Activated T-cell treated with anti-CD3 and anti-CD28 coated beads, Interleukin-2, amount 50 U/mL, for 72 hours (primary cell): ENCODE results near the gene PLOD3. TPM values are rescaled to one million over a fixed set of nuclear protein-coding genes. Genes with fewer than 3 reads are reported as not detected.
"Not testable (repeated sequence)": the region's sequence is repeated elsewhere in the genome, so short reads cannot be mapped to it uniquely, and the experiment has no call there.

Source experiments
- ATAC-seq, 2 donors: fragments of 150-1000 bp; cut with Tn5 transposase; replicated peaks in 1 of 2; 2 replicates each; pipeline ENCODE4 v1.10.0; 2021; ENCODE audit warnings: moderate library complexity in 2 of 2, mild to moderate bottlenecking in 1 of 2
- DNase-seq, 2 donors: peaks; one replicate each; pipeline ENCODE4 v3.0.0; 2021 to 2022; ENCODE audit warnings: mixed read lengths in 1 of 2
- H3K27ac Mint-ChIP-seq: one replicate; pipeline ENCODE4 v1.8.0; 2022; ENCODE audit warnings: mild to moderate bottlenecking, moderate library complexity, mixed read lengths
- H3K27me3 Mint-ChIP-seq: one replicate; pipeline ENCODE4 v1.8.0; 2022; ENCODE audit warnings: low read depth, mixed read lengths
- H3K36me3 Mint-ChIP-seq, 2 donors: one replicate each; pipeline ENCODE4 v1.8.0; 2022; ENCODE audit warnings: mixed read lengths in 2 of 2, mild to moderate bottlenecking in 1 of 2; ENCODE audit not compliant: insufficient read depth in 2 of 2
- H3K4me1 Mint-ChIP-seq: one replicate; pipeline ENCODE4 v1.8.0; 2022; ENCODE audit warnings: low read depth, mixed read lengths
- H3K4me3 Mint-ChIP-seq, 2 donors: one replicate each; pipeline ENCODE4 v1.8.0; 2022; ENCODE audit warnings: mild to moderate bottlenecking in 2 of 2, mixed read lengths in 2 of 2, moderate library complexity in 2 of 2
- H3K9me3 Mint-ChIP-seq, 2 donors: one replicate each; pipeline ENCODE4 v1.8.0; 2022; ENCODE audit warnings: mixed read lengths in 2 of 2
- total RNA-seq, 2 donors: library from RNA; stranded (reverse); gene quantifications; one replicate each; pipeline ENCODE4 v1.2.3, GENCODE V29; 2022

The PLOD3 gene
- total RNA-seq, 2 donors from 2014 or later = 28.8 to 34.4 TPM

DNA sequence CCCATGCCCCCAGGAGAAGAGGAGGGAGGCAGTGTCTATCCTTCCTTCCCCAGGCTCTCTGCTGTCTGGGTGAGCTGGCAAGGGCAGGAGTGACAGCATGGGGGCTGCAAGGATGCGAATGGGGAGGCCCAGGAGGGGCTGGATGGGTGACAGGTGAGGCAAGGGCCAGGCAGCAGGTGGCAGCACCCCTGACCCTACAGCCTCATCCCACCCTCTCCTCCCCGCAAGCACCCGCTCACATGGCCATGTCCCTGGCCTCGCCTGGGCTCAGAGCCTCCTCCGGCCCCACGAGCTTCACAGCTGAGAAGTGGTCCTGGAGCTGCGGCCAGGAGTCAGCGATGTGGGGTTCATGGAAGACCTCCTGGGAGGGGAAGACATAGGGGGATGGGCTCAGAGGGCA is 5.4 kb downstream of the PLOD3 start:
- ATAC-seq (no peak), DNase-seq (no peak)
- Mint-ChIP-seq H3K27ac (no peak overlapping the region), H3K27me3 (no peaks in the 10 kb centered on the region), H3K9me3 (no peaks in the 10 kb centered on the region), H3K36me3 (peaks cover 0 to 2% of the 10 kb centered on the region in 2 donors), H3K4me3 (no peak overlapping the region), H3K4me1 (peaks cover 16% of the 10 kb centered on the region)

DNA sequence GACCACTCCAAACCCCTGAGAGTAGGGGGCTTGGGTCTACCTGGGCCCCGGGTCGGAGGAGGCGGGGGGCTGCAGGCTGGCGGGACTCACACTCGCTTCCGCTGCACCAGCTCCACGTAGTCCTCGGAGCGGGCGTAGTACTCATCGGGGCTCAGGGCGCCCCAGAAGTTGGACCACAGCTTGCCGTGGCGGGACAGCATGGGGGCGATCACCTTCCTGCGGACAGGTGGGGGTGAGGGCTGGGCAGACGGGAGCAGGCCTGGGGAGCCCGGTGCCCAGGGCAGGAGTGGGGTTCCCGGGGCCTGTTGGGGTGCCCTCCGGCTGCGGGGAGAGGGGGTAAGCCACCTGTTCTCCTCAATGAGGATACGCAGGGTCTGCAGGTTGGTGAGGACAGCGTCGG is 5.9 kb downstream of the PLOD3 start:
- Mint-ChIP-seq H3K36me3 (peaks cover 0 to 2% of the 10 kb centered on the region in 2 donors), H3K27me3 (no peaks in the 10 kb centered on the region), H3K4me1 (peaks cover 11% of the 10 kb centered on the region), H3K4me3 (no peak overlapping the region), H3K27ac (no peak overlapping the region), H3K9me3 (no peaks in the 10 kb centered on the region)
- no peak for DNase-seq
- ATAC-seq = no peak

- Mint-ChIP-seq H3K27ac (no peak overlapping the region), H3K4me1 (no peaks in the 10 kb centered on the region)
These were observed 7.2 kb downstream of the PLOD3 start for GRCh38 chr7:101210143-101210542.

GRCh38 chr7:101208794-101209193 is 8.6 kb downstream of the PLOD3 start:
- peaks cover 0 to 2% of the 10 kb centered on the region in 2 donors for H3K36me3 Mint-ChIP-seq
- no peak overlapping the region for H3K27ac Mint-ChIP-seq
- no peak overlapping the region for H3K4me3 Mint-ChIP-seq

More at GRCh38 chr7:101210143-101210542, 7.2 kb downstream of the PLOD3 start:
- H3K27me3 Mint-ChIP-seq = no peaks in the 10 kb centered on the region
- no peak overlapping the region for H3K4me3 Mint-ChIP-seq
- H3K36me3 Mint-ChIP-seq = peaks cover 0 to 2% of the 10 kb centered on the region in 2 donors
- ATAC-seq = no peak
- no peak for DNase-seq
- H3K9me3 Mint-ChIP-seq = no peaks in the 10 kb centered on the region

DNA sequence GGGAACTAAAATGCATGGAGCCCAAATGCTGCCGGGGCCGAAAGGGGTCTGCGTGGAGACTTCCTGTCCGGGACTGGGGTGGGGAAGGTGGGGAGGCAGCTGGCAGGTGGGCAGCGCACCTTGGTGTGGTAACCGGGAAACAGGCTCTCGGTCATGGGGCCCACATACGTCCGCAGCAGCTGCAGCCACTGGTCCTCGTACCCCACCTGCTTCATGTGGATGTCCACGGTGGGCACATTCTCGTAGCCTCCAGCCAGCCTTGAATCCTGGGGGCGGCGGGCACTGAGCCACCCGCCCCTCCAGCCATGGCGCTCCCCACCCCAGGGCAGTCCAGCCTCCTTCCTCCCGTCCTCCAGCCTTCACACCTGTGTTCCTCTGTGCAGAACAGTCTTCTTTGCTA is 9.9 kb downstream of the PLOD3 start:
- ATAC-seq (no peak), DNase-seq (no peak)
- Mint-ChIP-seq H3K4me3 (no peak overlapping the region), H3K27ac (no peak overlapping the region), H3K27me3 (peaks cover 17% of the 10 kb centered on the region), H3K4me1 (peaks cover 8% of the 10 kb centered on the region), H3K9me3 (no peaks in the 10 kb centered on the region), H3K36me3 (peaks cover 0 to 2% of the 10 kb centered on the region in 2 donors)

More at GRCh38 chr7:101208794-101209193, 8.6 kb downstream of the PLOD3 start:
- peaks cover 6% of the 10 kb centered on the region for H3K4me1 Mint-ChIP-seq
- no peak for ATAC-seq
- H3K27me3 Mint-ChIP-seq = peaks cover 6% of the 10 kb centered on the region
- DNase-seq = no peak
- no peaks in the 10 kb centered on the region for H3K9me3 Mint-ChIP-seq

DNA sequence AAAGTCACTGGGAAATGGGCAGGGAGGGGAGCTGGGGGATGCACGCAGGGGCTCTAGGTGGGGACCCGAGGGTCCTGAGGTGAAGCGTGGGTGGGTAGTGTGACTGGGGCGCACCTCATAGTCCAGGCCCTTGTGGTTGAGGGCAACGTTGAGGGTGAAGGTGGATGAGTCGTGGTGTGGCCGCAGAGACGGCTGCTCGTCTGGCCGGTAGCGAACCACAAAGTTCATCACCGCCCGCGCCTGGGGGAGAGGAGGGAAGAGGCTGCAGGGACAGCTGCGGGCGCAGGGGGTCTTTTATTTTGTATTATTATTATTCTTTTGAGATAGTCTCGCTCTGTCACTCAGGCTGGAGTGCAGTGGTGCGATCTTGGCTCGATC is 10.7 kb downstream of the PLOD3 start:
- H3K4me1 Mint-ChIP-seq = peaks cover 8% of the 10 kb centered on the region
- no peak for DNase-seq
- no peaks in the 10 kb centered on the region for H3K9me3 Mint-ChIP-seq
- H3K27me3 Mint-ChIP-seq = peaks cover 20% of the 10 kb centered on the region
- no peak overlapping the region for H3K4me3 Mint-ChIP-seq
- no peak overlapping the region for H3K27ac Mint-ChIP-seq
- H3K36me3 Mint-ChIP-seq = peaks cover 0 to 2% of the 10 kb centered on the region in 2 donors
- ATAC-seq = no peak

GRCh38 chr7:101205901-101206664 is 11.3 kb downstream of the PLOD3 start:
- H3K36me3 Mint-ChIP-seq = peaks cover 0 to 2% of the 10 kb centered on the region in 2 donors
- peaks cover 8% of the 10 kb centered on the region for H3K4me1 Mint-ChIP-seq
- H3K4me3 Mint-ChIP-seq = no peak overlapping the region
- no peaks in the 10 kb centered on the region for H3K9me3 Mint-ChIP-seq
- no peak for ATAC-seq
- H3K27me3 Mint-ChIP-seq = peaks cover 26% of the 10 kb centered on the region
- no peak overlapping the region for H3K27ac Mint-ChIP-seq
- DNase-seq = no peak

DNA sequence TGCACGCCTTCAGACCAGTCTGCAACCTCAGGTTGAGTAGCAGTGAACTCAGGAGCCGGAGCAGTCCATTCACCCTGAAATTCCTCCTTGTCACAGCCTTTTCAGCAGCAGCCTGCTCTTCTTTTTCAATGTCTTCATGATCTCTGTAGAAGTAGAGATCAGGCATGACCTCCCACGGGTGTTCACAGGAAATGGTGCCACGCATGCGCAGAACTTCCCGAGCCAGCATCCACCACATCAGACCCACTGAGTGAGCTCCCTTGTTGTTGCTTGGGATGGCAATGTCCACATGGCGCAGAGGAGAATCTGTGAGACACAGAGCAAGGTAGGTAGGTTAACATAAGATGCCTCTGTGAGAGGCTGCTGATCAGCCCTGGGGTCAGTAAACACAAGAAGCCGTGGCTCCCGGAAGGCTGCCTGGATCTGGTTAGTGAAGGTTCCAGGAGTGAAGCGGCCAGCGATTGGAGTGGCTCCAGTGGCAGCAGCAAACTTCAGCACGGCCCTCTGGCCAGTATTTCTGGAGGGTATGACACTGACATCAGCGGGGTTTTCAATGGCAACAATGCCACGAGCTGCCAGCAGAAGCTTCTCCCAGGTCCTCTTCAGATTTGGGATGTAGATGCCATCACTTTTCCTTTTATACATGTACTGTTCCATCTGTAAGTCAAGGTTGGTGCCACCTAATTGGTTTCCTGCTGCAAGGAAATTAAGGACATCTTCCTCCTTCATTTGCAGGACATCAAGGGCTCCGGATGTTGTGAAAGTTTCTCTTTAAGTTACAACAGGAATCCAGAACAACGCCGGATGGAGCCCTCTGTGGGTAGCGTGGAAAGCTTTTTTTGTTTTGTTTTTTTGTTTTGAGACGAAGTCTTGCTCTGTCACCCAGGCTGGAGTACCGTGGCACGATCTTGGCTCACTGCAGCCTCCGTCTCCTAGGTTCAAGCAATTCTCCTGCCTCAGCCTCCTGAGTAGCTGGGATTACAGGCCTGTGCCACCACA is 13.3 kb downstream of the PLOD3 start:
- Mint-ChIP-seq H3K4me1 (peaks cover 13% of the 10 kb centered on the region), H3K27me3 (peaks cover 39% of the 10 kb centered on the region), H3K4me3 (peak overlapping the region; percentile 44 to 52), H3K27ac (peak overlapping the region; percentile 22)
- peak in 1 of 2 donors; percentile 38 for ATAC-seq
- not testable (repeated sequence) for DNase-seq, H3K36me3 Mint-ChIP-seq, H3K9me3 Mint-ChIP-seq

GRCh38 chr7:101202603-101202918 is 14.8 kb downstream of the PLOD3 start:
- no peak for ATAC-seq
- Mint-ChIP-seq H3K4me1 (peaks cover 13% of the 10 kb centered on the region), H3K27me3 (peaks cover 39% of the 10 kb centered on the region), H3K4me3 (peak overlapping the region in 1 of 2 donors; percentile 15), H3K9me3 (no peaks in the 10 kb centered on the region), H3K27ac (no peak overlapping the region), H3K36me3 (no peaks in the 10 kb centered on the region)
- no peak for DNase-seq

DNA sequence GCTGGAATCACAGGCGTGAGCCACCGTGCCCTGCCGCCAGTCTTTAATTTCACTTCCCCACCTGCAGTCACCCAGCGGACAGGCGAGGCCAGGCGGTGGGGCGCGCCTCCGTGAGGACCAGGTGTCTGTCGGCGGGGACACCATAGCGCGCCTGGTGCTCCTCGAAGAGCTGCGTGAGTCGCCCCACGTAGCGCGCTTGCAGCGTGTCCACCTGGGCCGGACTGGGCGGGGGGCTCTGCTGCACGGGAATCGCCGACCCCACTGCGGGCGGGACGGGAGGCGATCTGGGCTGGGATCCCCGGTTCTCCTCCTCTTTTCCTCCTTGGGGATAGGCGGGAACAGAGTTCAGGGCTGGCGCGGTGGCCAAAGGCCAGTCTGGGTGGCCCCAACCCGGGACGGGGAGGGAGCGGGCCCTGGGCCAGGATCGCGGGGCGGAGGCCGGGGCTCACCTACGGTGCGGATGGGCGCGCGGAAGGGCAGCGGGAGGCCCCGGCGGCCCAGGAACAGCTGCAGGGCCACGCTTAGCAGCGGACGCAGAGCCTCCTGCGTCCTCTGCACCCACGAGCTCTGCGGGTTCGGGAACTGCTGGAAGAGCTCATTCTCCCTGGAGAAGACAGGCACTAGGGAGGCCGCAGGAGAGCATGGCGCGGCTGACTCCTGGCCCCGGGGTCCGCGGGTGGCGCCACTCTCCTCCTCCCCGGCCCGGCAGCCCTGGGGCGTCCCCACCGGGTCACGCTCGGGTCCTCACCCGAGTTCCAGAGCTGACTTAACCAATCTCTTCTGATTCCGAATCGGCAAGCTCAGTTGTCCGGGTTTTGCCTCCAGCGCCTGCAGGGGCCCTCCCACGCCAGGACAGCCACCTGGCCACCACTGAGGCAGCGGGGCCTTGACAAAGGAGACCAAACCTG is 15.4 kb downstream of the PLOD3 start:
- peaks cover 13% of the 10 kb centered on the region for H3K4me1 Mint-ChIP-seq
- no peaks in the 10 kb centered on the region for H3K9me3 Mint-ChIP-seq
- H3K36me3 Mint-ChIP-seq = no peaks in the 10 kb centered on the region
- DNase-seq = no peak
- no peak for ATAC-seq
- H3K4me3 Mint-ChIP-seq = peak overlapping the region in 1 of 2 donors; percentile 40
- H3K27me3 Mint-ChIP-seq = peaks cover 39% of the 10 kb centered on the region
- H3K27ac Mint-ChIP-seq = no peak overlapping the region

DNA sequence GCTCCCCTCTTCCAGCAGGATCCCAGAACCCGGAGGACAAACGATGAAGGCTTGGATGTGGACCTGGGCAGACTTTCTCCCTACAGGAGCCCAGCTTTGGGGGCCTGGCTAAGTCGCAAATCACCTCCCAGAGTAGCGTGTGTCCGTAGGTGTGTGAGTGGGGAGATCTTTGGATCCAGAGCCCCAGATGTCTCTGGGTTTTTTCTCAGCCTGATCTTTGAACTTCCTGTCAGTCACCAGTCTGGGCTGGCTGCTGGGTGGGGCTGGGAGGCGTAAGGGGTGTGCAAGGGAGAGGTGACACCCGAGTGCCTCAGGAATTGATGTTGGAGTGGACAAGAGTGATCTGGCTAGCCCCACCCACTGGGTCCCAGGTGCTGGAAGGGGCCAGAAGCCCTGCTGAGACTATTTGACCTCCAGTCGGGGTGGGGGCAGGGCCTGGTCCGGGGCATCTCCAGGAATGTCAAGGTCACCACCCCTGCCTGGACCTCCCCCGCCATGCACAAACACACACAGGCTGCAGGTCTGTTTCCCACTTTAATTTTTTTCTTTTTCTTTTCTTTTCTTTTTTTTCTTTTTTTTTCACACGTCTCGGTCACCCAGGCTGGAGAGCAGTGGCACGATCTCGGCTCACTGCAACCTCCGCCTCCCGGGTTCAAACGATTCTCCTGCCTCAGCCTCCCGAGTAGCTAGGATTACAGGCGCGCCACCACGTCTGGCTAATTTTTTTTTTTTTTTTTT is 16.4 kb downstream of the PLOD3 start, which contains the start of gene MOGAT3:
MOGAT3 (minus strand) TSS at position 175 of the 738 bp plus-strand sequence. CDS start 182 bp downstream, outside the sequence.
- Mint-ChIP-seq H3K27ac (no peak within 1 kb of the TSS), H3K4me3 (peak within 1 kb of the TSS in 1 of 2 donors; percentile 54), H3K27me3 (peaks cover 39% of the 10 kb centered on the region), H3K4me1 (peaks cover 13% of the 10 kb centered on the region), H3K36me3 (no peaks in the 10 kb centered on the region), H3K9me3 (no peaks in the 10 kb centered on the region)
- ATAC-seq (no peak), DNase-seq (no peak)

- Mint-ChIP-seq H3K9me3 (no peaks in the 10 kb centered on the region), H3K27me3 (peaks cover 39% of the 10 kb centered on the region), H3K4me1 (peaks cover 13% of the 10 kb centered on the region), H3K27ac (no peak overlapping the region), H3K4me3 (peak overlapping the region in 1 of 2 donors; percentile 54), H3K36me3 (no peaks in the 10 kb centered on the region)
- no peak for DNase-seq
- ATAC-seq = no peak
These were observed 16.9 kb downstream of the PLOD3 start for GRCh38 chr7:101200504-101200861.
